Kidney epithelial cell (primary cell): ENCODE data around the gene MYRIP. TPM values are rescaled to one million over a fixed set of nuclear protein-coding genes. Genes with fewer than 3 reads are reported as not detected.

Experiments
- DNase-seq: peaks from one replicate; pipeline ENCODE4 v3.0.0-alpha.2; 2010; ENCODE audit warnings: low read depth
- H3K27me3 ChIP-seq: 2 replicates; pipeline ENCODE4 v1.6.0; 2011; ENCODE audit warnings: low read length; ENCODE audit not compliant: control insufficient read depth, insufficient read depth
- H3K36me3 ChIP-seq: 2 replicates; pipeline ENCODE4 v1.5.1; 2011; ENCODE audit warnings: low read length; ENCODE audit not compliant: control insufficient read depth, insufficient read depth
- H3K4me3 ChIP-seq: 2 replicates; pipeline ENCODE4 v1.5.1; 2011; ENCODE audit warnings: low read depth, mild to moderate bottlenecking, control low read depth, low read length
- total RNA-seq: library from RNA; depleted of rRNA; stranded (reverse); fragments of >200 nt; gene quantifications from 2 replicates; pipeline ENCODE4 v1.2.3, GENCODE V29; 2015
- TF ChIP-seq, protein P1 (sequence below): IDR thresholded peaks from 2 replicates; pipeline ENCODE4 v1.5.1; 2011; ENCODE audit warnings: mild to moderate bottlenecking, moderate library complexity, low read length, control low read depth, inconsistent platforms; ENCODE audit not compliant: insufficient read depth, poor library complexity, severe bottlenecking

MYRIP gene
- total RNA-seq, 1 donor from 2014 or later = 0.04 TPM

DNA sequence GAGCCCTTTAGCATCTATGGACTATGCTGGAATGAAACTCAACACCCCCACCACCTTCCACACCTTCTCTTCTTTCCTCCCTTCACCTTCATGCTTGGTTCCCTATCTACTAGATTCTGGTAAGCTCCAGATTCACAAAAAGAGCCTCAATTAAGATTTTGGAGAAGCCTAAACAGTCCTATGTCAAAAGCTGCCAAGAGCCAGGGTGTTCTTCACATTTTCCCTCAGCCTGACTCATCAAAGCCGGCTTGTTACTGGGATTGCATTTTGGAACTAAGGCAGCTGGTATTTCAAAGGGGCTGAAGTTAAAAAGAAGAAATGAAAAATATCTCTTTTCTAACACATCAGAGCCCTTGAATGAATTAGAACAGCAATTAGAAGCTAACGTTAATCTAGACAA lies 247.7 kb downstream of the MYRIP start:
- Histone ChIP-seq H3K4me3 (no peak overlapping the region), H3K27me3 (no peaks in the 10 kb centered on the region), H3K36me3 (no peaks in the 10 kb centered on the region)
- DNase-seq = no peak
- TF ChIP-seq, protein P1, sequence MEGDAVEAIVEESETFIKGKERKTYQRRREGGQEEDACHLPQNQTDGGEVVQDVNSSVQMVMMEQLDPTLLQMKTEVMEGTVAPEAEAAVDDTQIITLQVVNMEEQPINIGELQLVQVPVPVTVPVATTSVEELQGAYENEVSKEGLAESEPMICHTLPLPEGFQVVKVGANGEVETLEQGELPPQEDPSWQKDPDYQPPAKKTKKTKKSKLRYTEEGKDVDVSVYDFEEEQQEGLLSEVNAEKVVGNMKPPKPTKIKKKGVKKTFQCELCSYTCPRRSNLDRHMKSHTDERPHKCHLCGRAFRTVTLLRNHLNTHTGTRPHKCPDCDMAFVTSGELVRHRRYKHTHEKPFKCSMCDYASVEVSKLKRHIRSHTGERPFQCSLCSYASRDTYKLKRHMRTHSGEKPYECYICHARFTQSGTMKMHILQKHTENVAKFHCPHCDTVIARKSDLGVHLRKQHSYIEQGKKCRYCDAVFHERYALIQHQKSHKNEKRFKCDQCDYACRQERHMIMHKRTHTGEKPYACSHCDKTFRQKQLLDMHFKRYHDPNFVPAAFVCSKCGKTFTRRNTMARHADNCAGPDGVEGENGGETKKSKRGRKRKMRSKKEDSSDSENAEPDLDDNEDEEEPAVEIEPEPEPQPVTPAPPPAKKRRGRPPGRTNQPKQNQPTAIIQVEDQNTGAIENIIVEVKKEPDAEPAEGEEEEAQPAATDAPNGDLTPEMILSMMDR = no peak

DNA sequence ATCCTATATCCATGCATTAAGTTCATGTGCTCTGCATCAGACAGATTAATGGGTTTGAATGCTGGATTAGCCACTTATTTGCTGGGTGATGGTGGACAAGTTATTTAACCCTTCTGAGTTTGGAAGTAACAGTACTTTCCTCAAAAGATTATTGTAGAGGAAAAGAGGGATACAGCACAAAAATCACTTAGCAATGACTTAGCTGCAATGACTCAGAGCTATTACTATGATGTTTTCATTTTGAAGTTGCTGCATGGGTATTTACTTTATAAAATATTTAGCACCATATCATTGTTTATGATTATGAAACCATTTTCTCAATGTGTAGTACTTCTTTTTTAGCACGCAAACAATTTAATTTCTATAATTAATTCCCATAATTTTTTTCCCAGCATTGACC lies 248.4 kb downstream of the MYRIP start:
- TF ChIP-seq, protein P1 = no peak
- H3K27me3 ChIP-seq = no peaks in the 10 kb centered on the region

DNA sequence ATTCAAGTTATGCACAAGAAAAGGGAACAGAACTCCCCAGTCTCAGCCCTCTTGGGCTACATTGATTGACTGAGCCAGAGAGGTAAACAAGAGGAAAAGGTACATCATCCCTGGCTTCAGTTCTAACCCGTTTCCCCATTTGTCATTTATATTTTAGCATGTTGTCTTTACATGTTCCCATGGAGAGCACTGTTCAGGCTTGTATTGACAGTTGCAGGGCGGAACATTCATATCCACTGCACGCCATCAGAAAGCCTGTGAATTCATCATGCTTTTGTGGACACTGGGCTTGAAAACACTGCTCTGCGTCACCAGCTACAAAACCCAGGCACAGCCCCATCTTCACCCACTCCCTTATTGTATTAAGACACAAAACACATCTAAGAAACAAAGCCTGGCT lies 259.2 kb downstream of the MYRIP start:
- Histone ChIP-seq H3K36me3 (no peaks in the 10 kb centered on the region), H3K4me3 (no peak overlapping the region), H3K27me3 (no peaks in the 10 kb centered on the region)
- TF ChIP-seq, protein P1 = no peak
- DNase-seq = no peak

More for the DNA sequence above, 248.4 kb downstream of the MYRIP start:
- no peak for DNase-seq
- Histone ChIP-seq H3K36me3 (no peaks in the 10 kb centered on the region), H3K4me3 (no peak overlapping the region)

- Histone ChIP-seq H3K27me3 (no peaks in the 10 kb centered on the region), H3K36me3 (no peaks in the 10 kb centered on the region), H3K4me3 (no peak overlapping the region)
- no peak for DNase-seq
- TF ChIP-seq, protein P1 = no peak
These were observed 261.4 kb downstream of the MYRIP start for GRCh38 chr3:40070816-40071215.

GRCh38 chr3:40071683-40072238 lies 262.4 kb downstream of the MYRIP start:
- TF ChIP-seq, protein P1 = no peak
- no peaks in the 10 kb centered on the region for H3K36me3 ChIP-seq
- H3K4me3 ChIP-seq = no peak overlapping the region
- no peak for DNase-seq
- no peaks in the 10 kb centered on the region for H3K27me3 ChIP-seq
